Measurements from ENCODE around the gene MDM2.

- TF ChIP-seq CTCF (IDR thresholded peaks at IDR 0.05; ENCODE audit: low read length) (no peak), EZH2 (optimal IDR thresholded peaks at IDR 0.05; ENCODE audit: low read depth, low read length) (no peak)
These were observed 4.7 kb downstream of the MDM2 start for GRCh38 chr12:68812553-68813241.
